Brain pericyte (primary cell): ENCODE measurements around the gene ADAMTS17.

Source experiments
- DNase-seq: peaks from one replicate; pipeline ENCODE4 v3.0.0-alpha.2; 2012; ENCODE audit warnings: low read depth, low spot score

ADAMTS17 gene

GRCh38 chr15:100224206-100225185, 117.3 kb downstream of the ADAMTS17 start:
- no peak for DNase-seq

- no peak for DNase-seq
These were observed 119.4 kb downstream of the ADAMTS17 start for GRCh38 chr15:100222349-100222715.

- no peak for DNase-seq
These were observed 120.1 kb downstream of the ADAMTS17 start for GRCh38 chr15:100221471-100222348.

- DNase-seq = no peak
These were observed 121.6 kb downstream of the ADAMTS17 start for GRCh38 chr15:100220058-100220768.

GRCh38 chr15:100218434-100218833, 123.3 kb downstream of the ADAMTS17 start:
- DNase-seq = no peak

GRCh38 chr15:100216182-100216581, 125.6 kb downstream of the ADAMTS17 start:
- no peak for DNase-seq

GRCh38 chr15:100215843-100216169, 126.0 kb downstream of the ADAMTS17 start:
- no peak for DNase-seq

- DNase-seq = no peak
These were observed 126.5 kb downstream of the ADAMTS17 start for GRCh38 chr15:100215031-100215842.

- no peak for DNase-seq
These were observed 129.6 kb downstream of the ADAMTS17 start for GRCh38 chr15:100211855-100212850.

- no peak for DNase-seq
These were observed 131.4 kb downstream of the ADAMTS17 start for GRCh38 chr15:100210338-100210737.

GRCh38 chr15:100208921-100209603, 132.7 kb downstream of the ADAMTS17 start:
- DNase-seq = no peak

- DNase-seq = no peak
These were observed 134.7 kb downstream of the ADAMTS17 start for GRCh38 chr15:100207053-100207452.

- no peak for DNase-seq
These were observed 135.1 kb downstream of the ADAMTS17 start for GRCh38 chr15:100206643-100207042.

GRCh38 chr15:100205549-100206295, 136.1 kb downstream of the ADAMTS17 start:
- DNase-seq = no peak

GRCh38 chr15:100204771-100205170, 137.0 kb downstream of the ADAMTS17 start:
- no peak for DNase-seq

- DNase-seq = no peak
These were observed 137.6 kb downstream of the ADAMTS17 start for GRCh38 chr15:100204211-100204610.

GRCh38 chr15:100202309-100202960, 139.3 kb downstream of the ADAMTS17 start:
- DNase-seq = no peak
